Kidney epithelial cell (primary cell): ENCODE data around the gene COX7A2L. TPM values are rescaled to one million over a fixed set of nuclear protein-coding genes. Genes with fewer than 3 reads are reported as not detected.

Experiments used
- DNase-seq: peaks from one replicate; pipeline ENCODE4 v3.0.0-alpha.2; 2010; ENCODE audit warnings: low read depth
- H3K27me3 ChIP-seq: 2 replicates; pipeline ENCODE4 v1.6.0; 2011; ENCODE audit warnings: low read length; ENCODE audit not compliant: control insufficient read depth, insufficient read depth
- H3K36me3 ChIP-seq: 2 replicates; pipeline ENCODE4 v1.5.1; 2011; ENCODE audit warnings: low read length; ENCODE audit not compliant: control insufficient read depth, insufficient read depth
- H3K4me3 ChIP-seq: 2 replicates; pipeline ENCODE4 v1.5.1; 2011; ENCODE audit warnings: low read depth, mild to moderate bottlenecking, control low read depth, low read length
- CTCF ChIP-seq: IDR thresholded peaks from 2 replicates; pipeline ENCODE4 v1.5.1; 2011; ENCODE audit warnings: mild to moderate bottlenecking, moderate library complexity, low read length, control low read depth, inconsistent platforms; ENCODE audit not compliant: insufficient read depth, poor library complexity, severe bottlenecking
- total RNA-seq: library from RNA; depleted of rRNA; stranded (reverse); fragments of >200 nt; gene quantifications from 2 replicates; pipeline ENCODE4 v1.2.3, GENCODE V29; 2015

The COX7A2L gene
- total RNA-seq, 1 donor from 2014 or later, result 250 TPM

- no peak for TF ChIP-seq CTCF
- Histone ChIP-seq H3K36me3 (no peaks in the 10 kb centered on the region), H3K27me3 (no peaks in the 10 kb centered on the region), H3K4me3 (no peak overlapping the region)
- no peak for DNase-seq
Observed at GRCh38 chr2:42300527-42300926, 60.5 kb downstream of the COX7A2L start.

Other genes starting within 250 kb of the COX7A2L start
- 28.1 and 33.8 TPM in 2 replicates for gene EML4, start 191.9 kb downstream of the COX7A2L start, total RNA-seq
- 0.55 and 0.79 TPM in 2 replicates for gene KCNG3, start 132.8 kb upstream of the COX7A2L start, total RNA-seq
- gene MTA3, start 207.4 kb upstream of the COX7A2L start, total RNA-seq, result 25.8 and 28.5 TPM in 2 replicates